Measurements from ENCODE around the gene ASPDH.

The ASPDH gene

DNA sequence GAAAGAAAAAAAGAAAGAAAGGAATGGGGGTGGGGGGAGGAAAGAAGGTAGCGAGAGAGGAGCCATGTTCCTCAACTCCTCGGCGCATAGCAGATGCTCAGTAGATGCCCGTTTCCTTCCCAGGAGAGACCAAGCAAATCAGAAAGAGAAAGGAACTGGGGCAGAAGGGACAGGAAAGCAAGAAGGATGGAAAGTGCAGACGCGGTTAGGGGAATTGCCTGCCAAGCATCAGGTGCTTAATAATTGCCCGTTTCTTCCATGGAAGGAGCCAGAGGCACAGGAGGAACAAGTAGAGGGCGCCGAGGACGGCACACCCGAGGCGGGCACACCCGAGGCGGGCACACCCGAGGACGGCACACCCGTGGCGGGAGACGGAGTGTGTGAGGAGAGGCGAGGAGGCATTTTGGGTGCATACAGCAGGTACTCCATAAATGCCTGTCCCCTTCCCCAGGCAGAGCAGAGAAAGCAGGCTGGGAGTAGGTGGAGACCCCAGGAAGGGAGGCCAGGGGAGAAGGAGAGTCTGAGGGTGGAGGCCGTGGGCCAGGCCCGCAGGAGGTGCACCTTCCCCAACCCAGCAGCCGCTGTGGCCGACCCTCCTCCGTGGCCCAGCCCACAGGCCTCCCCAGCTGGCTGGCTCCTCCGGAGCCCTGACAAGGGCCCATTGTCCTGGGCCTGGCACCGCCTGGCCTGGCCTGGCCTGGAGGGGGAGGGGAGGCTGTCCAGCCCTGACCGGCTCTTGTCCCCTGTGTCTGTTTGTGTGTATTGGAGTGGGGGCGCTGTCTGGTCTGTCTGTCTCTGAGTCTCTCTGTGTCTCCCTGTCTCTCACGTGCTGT, 17.3 kb downstream of the ASPDH start:
- no peak for DNase-seq (ENCODE audit: low read depth in 2 of 2)

DNA sequence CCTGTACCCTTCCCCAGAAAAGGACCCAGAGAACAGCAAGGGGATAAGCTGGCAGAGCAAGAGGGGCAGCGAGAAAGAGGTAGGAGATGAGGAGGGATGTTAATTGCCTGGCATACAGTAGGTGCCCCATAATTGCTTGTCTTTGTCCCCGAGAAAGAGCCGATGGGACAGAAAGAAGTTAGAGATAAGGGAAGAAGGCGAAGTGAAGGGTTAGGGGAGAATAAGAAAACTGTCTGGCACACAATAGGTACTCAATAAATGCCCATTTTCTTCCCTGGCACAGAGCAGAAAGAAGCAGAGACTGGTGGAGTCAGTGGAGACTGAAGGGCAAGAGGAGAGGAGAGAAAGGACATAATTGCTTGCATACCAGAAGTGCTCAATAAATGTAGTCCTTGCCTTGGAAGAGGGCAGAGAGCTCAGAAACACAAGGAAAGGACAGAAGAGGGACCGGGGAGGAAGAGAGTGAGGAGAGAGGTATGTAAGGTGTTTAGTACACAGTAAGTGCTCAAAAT, 18.6 kb downstream of the ASPDH start:
- DNase-seq (ENCODE audit: low read depth in 2 of 2), result no peak

DNA sequence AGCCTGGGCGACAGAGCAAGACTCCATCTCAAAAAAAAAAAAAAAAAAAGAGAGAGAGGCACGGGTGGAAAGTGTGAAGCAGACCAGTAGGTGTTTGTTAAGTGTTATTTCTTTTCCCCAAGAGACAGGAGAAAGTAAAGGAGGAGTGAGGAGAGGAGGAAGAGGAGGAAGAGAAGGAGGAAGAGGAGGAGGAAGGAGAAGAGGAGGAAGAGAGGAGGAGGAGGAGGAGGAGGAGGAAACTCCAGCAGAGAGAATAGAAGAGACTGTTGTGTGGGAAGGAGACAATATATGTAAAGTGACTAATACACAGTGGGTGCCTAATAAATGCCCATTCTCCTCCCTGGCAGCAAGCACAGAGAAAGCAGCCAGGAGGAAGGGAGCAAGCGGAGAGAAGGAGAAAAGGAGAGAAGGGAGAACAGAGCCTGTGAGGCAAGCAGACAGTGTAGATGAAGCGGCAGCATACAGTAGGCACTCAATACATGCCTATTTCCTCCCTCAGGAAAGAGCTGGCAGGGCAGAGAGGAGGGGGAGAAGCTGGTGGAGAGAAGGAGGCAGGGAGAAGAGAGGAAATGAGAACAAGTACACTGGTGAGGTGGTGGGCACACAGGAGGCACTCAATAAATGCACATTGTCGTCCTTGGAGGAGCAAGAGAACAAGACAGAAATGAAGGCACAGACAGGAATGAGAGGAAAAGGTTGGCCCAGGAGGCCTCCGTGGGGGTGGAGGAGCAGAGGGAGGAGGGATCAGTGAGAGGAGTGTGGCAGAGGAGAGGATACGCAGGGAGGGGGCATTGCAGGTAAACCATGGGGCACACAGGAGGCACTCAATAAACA, 19.3 kb downstream of the ASPDH start:
- no peak for DNase-seq (ENCODE audit: low read depth in 2 of 2)

DNA sequence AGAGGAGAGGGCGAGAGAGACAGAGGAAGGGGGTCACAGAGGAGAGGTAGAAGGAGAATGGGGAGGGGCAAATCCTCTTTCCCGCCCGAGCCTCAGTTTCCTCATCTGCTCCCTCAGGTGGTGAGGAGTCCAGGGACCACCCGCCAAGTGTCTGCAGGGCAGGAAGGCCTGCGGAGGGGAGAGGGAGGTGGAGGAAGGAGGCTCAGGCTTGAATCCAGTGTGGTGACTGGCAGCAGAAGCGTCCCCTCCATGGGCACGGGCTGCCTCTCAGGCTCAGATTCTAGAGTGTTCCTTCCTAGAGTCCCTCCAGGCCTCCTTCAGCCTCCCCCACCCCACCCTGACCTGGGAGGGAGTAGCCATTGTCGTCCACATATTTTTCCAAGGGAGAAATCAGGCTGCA, 20.5 kb downstream of the ASPDH start:
- DNase-seq (ENCODE audit: low read depth in 2 of 2), result no peak

DNA sequence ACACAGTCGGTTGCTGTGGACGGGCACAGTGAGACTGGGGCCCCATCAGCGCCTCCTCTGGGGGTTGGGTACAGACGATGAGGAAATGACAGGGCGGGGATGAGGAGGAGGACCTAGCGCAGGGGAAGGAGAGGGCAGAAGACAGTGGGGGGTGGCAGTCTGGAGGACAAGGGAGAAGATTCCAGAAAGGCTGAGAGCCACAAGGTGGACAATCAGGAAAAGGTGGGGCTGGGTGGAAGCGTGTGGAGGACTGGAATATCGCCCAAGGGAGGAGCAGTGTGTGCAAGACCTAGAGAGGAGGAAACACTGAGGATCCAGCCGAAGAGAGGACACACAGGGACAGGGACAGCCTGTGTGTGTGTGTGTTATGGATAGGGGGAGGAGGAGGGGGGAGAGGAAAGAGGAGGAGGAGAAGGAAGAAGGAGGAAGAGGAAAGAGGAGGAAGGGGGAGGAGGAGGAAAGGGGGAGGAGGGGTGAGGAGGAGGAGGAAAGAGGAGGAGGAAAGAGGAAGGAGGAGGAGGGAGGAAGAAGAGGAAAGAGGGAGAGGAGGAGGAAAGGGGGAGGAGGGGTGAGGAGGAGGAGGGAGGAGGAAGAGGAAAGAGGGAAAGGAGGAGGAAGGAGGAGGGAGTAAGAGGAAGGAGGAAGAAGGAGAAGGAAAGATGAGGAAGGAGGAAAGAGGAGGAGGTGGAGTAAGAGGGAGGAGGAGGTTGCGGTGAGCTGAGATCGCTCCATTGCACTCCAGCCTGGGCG, 21.2 kb downstream of the ASPDH start:
- DNase-seq (ENCODE audit: low read depth in 2 of 2), result peak in 1 of 2 donors; percentile 20

DNA sequence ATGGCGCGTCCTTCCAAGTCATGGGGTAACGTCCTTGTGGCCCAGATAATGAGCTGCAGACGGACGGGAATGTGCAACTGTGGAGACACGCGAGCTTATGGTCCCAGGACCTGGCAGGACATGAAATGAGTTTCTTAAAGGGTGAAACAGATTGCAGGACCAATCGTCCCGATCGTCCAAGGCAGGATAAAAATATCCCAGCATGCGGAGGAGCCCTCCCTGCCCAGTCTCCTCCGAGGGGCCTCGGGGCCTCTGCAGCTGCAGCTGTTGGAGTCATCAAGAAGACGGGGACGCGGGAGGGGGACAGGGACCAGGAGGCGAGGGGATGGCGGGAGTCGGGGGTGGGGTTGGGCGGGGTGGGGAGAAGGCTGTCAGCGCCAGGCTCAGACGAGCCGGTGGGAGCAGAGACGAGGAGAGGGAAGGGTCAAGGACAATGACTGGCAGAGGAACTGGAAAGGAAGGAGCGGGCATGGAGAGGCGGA, 22.7 kb downstream of the ASPDH start:
- no peak for DNase-seq (ENCODE audit: low read depth in 2 of 2)

DNA sequence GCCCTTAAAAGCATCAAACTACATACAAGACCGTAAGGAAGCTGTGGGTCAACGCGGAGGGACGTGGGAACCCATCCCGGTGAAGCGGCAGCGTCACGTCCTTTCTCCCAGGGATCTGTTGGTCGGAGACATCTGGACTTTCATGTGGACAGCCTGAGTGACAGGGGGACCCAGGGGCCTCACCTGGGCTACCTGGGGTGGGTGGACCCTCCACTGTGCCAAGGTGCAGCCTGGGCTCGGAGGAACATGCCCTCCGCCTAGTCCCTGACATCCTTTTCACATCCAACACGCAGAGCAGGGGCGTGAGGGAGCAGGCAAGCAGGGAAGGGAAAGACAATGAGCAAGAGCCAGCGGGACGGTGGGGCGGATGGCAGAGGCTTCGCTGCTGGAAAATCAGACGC, 23.3 kb downstream of the ASPDH start:
- no peak for DNase-seq (ENCODE audit: low read depth in 2 of 2)

DNA sequence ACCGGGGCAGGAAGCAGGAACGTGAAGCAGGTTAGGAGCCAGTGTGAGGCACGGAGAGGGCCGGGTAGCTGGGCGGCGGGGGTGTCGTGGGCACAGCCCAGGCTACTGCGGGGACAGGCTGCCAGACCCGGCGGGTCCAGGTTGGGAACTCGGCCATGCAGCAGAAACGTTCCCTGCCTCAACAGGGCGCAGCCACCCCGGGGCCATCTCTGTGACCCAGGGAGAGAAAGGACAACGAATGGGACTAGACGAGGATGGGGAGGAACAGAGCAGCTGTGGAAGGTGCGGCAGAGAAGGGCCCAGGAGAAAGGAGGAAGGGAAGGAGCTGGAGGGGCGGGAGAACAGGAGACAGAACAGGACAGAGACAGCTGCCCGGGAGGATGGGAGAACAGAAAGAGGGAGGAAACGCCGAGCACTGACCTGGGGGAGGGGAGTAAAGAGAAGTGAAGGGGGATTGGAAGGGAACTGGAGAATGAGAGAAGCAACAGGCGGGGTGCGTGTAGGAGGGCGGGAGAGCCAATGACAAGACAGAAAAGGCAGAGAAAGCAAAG, 24.2 kb downstream of the ASPDH start:
- no peak for DNase-seq (ENCODE audit: low read depth in 2 of 2)

DNA sequence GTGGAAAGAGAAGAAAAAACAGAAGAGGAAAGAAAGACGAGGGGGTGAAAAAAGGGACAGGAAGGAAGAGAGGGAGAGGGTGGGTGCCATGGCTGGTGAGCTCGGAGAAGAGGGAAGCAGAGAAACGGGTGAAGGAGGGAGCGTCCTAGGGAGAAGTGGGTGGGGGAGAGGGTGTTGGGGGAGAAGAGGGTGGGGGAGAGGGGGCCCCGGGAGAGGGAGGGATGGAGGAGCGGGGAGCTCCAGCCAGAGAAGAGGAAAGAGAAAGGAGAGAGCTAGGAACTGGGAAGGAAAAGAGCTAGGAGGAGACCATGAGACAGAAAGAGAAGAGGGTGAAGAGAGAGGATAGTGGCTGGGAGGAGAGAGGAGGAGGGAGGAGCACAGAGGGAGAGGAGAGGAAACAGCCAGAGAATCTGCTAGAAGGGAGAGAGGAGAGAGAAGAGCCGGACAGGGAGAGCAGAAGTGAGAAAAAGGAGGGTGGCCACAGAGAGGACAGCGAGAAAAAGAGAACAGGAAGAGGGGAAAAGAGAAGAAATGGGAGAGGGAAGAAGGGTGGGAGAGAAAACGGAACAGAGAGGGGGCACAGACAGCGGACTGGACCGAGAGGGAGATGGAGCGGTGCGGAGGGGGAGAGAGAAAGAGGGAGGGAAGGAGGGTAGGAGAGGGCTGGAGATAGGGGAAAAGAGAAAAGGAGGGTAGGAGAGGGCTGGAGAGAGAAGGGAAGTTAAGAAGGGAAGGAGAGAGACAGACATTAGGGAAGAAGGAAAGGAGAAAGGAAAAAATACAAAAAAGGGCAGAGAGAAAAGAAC, 25.1 kb downstream of the ASPDH start:
- no peak for DNase-seq (ENCODE audit: low read depth in 2 of 2)

DNA sequence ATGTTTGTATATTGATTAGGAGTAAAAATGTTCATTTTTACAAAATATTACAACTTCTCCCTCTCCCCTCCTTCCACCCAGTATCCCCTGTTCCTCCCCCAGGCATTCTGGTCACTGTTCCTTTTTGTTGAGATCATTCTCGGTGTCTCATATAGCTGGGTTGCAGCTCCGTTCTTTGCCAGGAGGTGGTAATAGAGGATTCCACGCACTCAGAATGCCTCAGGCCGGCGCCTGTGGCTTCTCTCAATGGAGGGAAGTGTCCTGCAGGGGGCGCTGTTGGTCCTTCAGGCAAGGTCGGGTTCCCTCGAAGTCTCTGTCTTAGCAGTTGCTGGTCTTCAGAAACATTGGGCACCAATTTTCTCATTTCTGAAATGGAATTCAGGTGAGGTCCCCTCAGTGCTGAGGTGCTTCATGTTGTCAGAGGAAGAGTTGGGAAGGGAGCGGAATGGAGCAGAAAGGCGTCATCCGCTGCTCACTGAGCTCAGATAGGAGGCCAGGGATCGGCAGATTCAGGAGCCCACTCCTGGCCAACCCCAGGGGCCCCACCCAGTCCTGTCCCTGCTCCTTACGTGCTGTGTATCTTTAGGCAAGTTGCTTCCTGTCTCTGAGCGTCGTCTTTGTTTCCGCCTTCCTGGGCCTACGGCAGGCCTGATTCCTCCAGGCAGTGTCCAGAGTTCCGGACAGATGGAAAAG, 26.7 kb downstream of the ASPDH start:
- DNase-seq (ENCODE audit: low read depth in 2 of 2), result peak; percentile 45 to 66

DNA sequence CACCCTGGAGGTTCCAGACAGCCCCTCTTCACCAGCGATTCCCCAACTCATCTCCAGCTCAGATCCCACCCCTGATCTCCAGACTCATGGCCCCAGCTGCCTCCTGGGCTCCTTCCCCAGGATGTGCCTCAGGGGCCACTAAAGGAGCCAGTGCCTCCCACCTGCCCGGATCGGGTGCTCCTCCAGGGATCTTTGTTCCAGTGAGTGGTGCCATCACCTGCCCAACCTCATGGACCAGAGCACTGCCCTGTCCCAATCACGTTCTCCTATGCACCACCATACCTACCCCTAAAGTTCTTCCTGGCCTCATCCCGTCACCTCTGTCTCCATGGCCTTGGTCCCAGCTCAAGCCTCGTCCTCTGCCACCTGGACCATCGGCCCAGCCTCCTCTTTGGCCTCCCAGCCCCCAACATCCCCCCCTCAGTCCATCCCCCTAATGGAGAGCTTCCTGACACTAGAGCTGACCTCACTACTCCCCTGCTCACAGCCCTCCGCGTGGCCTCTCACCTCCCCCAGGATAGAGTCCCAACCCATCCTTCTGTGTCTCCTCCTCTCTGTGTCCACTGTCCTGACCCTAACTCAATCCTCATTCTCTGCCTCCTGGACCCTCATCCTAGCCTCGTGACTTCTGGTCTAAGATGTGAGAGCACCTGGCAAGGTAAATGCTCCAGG, 28.3 kb downstream of the ASPDH start:
- DNase-seq (ENCODE audit: low read depth in 2 of 2), result no peak

DNA sequence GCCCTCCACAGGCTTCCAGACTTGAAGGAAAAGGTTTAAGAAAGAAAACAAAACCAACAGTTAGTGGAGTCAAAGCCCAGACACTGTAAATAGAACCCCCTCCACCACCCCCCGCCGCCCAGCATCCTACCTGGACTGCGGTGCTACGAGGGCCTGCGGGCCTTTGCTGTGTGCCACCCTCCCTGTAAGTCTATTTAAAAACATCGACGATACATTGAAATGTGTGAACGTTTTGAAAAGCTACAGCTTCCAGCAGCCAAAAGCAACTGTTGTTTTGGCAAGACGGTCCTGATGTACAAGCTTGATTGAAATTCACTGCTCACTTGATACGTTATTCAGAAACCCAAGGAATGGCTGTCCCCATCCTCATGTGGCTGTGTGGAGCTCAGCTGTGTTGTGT, 30.8 kb downstream of the ASPDH start:
- no peak for DNase-seq (ENCODE audit: low read depth in 2 of 2)

DNA sequence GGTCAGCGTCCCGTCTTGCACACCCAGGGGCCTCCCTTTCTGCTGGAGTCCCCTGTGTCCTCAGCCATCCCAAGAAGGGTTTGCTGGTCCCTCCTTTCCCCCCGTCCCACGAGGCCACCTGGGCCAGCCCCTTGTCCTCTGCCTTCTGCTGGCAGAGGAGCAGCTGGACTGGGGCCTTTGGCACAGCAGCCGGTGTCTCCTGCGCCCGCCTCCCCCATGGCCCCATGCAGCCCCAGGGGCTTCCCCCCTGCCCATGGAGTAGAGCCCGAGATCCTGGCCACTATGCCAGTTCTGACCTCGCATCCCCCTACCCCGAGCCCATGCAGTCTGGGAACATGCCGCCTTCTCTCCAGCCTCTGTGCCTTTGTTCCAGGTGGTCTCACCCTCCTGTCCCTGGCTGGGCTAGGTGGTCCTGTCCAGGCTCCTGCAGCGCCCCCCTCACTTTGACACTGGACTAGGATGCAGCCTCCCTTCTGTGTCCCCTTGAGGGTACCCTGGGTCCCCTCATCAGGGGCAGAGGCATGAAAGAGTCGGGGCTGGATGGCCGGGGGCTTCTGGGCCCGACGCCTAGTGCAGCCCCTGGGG, 31.4 kb downstream of the ASPDH start:
- DNase-seq (ENCODE audit: low read depth in 2 of 2), result no peak

DNA sequence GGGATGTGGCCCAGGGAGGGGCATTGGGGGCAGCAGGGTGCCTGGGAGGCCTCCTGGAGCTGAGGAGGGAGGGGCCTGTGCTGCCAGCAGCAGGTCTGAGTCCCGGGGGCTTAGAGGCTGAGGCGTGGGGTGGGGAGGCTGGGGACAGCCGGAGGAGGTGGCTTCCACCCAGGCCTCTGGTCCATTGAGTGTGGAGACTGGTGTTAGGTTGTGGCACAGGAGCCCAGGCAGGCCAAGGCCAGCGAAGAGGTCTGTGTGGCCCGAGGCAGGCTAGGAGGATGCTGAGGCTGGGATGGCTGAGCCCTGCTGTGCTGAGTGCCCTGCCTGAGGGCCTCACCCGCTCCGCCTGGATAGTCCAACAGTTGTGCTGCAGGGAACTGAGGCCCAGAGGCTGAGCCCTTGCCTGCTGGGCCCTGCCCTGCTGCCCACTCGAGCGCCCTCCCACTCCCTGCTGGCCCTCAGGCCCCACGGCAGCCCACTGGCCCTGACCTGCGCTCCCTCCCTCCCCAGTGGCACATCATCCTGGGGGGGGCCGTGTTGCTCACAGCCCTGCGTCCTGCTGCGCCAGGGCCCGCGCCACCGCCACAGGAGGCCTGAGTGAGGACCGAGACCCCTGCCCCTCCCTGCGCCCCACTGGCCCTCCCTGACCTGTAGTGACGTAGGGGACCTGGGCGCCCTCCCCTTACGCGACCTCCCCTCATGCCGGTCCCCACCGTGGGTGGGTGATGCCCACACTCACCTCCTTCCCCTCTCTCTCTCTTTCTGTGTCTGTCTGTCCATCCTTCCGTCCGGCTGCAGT, 32.2 kb downstream of the ASPDH start:
- DNase-seq (ENCODE audit: low read depth in 2 of 2), result no peak

DNA sequence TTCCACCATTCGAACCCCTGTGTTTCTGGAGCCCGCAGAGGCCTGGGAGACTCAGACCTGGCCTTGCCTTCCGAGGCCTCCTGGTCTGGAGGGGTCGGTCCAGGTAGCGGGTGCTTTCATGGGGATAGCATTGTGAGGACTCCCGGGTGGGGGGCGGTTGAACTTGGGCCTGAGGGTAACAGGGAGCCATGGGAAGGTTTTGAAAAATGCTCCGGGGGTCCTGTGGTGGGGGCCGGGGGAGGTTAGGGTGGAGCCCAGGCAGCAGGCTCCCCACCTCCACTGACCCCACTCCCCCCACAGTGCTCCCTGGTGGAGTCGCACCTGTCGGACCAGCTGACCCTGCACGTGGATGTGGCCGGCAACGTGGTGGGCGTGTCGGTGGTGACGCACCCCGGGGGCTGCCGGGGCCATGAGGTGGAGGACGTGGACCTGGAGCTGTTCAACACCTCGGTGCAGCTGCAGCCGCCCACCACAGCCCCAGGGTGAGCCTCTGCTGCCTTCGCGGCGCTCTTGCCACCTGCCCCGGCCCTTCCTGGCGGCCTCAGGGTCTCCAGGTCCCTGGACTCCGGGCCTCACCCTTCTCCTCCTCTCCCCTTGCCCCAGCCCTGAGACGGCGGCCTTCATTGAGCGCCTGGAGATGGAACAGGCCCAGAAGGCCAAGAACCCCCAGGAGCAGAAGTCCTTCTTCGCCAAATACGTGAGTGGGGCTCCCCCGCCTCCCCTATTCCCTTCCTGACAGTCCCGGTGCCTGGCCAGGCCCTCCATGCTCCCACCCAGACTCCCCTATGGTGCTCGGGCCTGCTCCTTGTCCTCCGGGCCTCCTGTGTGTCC, 33.2 kb downstream of the ASPDH start:
- no peak for DNase-seq (ENCODE audit: low read depth in 2 of 2)

DNA sequence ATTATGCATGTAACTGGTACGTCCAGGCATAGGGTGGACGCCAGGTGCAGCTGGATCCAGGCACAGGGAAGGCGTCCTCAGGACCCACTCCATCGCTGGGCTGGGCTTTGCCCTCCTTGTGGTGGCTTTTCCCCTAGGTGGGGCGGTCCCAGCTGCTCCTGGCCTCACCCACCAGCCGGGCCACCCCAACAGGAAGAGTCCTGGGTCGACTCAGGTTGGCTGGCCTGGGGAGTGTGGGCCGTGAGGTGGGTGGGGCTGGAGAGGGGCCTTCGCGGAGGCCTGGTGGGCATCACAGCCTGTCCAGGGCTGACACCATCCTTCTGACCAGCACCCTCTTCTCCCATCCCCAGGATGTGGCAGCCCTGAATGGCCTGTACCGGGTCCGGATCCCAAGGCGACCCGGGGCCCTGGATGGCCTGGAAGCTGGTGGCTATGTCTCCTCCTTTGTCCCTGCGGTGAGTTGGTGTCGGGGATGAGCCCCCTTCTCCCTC, 33.9 kb downstream of the ASPDH start:
- DNase-seq (ENCODE audit: low read depth in 2 of 2), result no peak

Measured in stimulated activated CD8-positive, alpha-beta memory T cell treated with anti-CD3 and anti-CD28 coated beads, Interleukin-2, amount 100 ng/mL, for 48 hours (primary cell).